Body of pancreas (tissue), 4 donors: Measurements from ENCODE around the gene PLPP3. TPM values are rescaled to one million over a fixed set of nuclear protein-coding genes. Genes with fewer than 3 reads are reported as not detected.

Source experiments
- ATAC-seq: fragments of 150-250 bp; one replicate; pipeline ENCODE4 v1.9.1; 2016
- DNase-seq, 4 donors: peaks; one replicate each; pipeline ENCODE4 v3.0.0-alpha.2; 2019
- H3K27ac ChIP-seq, 4 donors: fragments of 200-600 bp; sonication (generic); 1 replicate in 3 of 4; 2 replicates in 1 of 4; pipeline versions ENCODE4 v1.5.1 to v1.6.1; 2016 to 2019; ENCODE audit warnings: mild to moderate bottlenecking in 1 of 4, mixed read lengths in 1 of 4, moderate library complexity in 1 of 4
- H3K27me3 ChIP-seq, 2 donors: fragments of 200-600 bp; sonication (generic); one replicate each; pipeline ENCODE4 v1.6.0; 2016; ENCODE audit warnings: mild to moderate bottlenecking in 1 of 2
- H3K36me3 ChIP-seq, 2 donors: fragments of 200-600 bp; sonication (generic); replicated peaks in 1 of 2; 2 replicates each; pipeline ENCODE4 v1.5.1; 2016; ENCODE audit warnings: low read depth in 2 of 2; ENCODE audit not compliant: insufficient read depth in 1 of 2
- H3K4me1 ChIP-seq: fragments of 200-600 bp; sonication (generic); one replicate; pipeline ENCODE4 v1.6.0; 2016
- H3K4me3 ChIP-seq, 2 donors: fragments of 200-600 bp; sonication (generic); 1 replicate in 1 of 2; 2 replicates in 1 of 2; pipeline ENCODE4 v1.5.1; 2016 to 2019
- H3K9me3 ChIP-seq, 3 donors: fragments of 200-600 bp; sonication (generic); 1 replicate in 2 of 3; 2 replicates in 1 of 3; pipeline ENCODE4 v1.5.1; 2016
- CTCF ChIP-seq, 7 experiments: fragments of 450-650 bp in 4 of 7; fragments of 200-600 bp in 3 of 7; sonication (generic) in 3 of 7; IDR thresholded peaks; one replicate each; pipeline ENCODE4 v1.5.1; 2016 to 2019; ENCODE audit warnings: antibody characterized with exemption in 7 of 7
- POLR2A ChIP-seq, 3 donors: fragments of 450-650 bp; IDR thresholded peaks; one replicate each; pipeline ENCODE4 v1.6.1; 2016; ENCODE audit warnings: antibody characterized with exemption in 3 of 3, mild to moderate bottlenecking in 2 of 3
- WGBS, 2 donors: methylation state at CpG; one replicate each; pipeline ENCODE4 v1.1.5; 2017; 5-methylcytosine and 5-hydroxymethylcytosine counted together
- intact Hi-C: fragments of 100-400 bp; cut with DNase I; formaldehyde crosslinking; loops from one replicate; pipeline ENCODE4 v1.15.1; 2023
- total RNA-seq, 2 donors: library from RNA; depleted of rRNA; stranded (reverse); fragments of >200 nt; gene quantifications; one replicate each; pipeline ENCODE4 v1.1.0, GENCODE V29; 2016

The PLPP3 gene
- total RNA-seq, 2 donors from 2014 or later, result 35.8 to 52.7 TPM

DNA sequence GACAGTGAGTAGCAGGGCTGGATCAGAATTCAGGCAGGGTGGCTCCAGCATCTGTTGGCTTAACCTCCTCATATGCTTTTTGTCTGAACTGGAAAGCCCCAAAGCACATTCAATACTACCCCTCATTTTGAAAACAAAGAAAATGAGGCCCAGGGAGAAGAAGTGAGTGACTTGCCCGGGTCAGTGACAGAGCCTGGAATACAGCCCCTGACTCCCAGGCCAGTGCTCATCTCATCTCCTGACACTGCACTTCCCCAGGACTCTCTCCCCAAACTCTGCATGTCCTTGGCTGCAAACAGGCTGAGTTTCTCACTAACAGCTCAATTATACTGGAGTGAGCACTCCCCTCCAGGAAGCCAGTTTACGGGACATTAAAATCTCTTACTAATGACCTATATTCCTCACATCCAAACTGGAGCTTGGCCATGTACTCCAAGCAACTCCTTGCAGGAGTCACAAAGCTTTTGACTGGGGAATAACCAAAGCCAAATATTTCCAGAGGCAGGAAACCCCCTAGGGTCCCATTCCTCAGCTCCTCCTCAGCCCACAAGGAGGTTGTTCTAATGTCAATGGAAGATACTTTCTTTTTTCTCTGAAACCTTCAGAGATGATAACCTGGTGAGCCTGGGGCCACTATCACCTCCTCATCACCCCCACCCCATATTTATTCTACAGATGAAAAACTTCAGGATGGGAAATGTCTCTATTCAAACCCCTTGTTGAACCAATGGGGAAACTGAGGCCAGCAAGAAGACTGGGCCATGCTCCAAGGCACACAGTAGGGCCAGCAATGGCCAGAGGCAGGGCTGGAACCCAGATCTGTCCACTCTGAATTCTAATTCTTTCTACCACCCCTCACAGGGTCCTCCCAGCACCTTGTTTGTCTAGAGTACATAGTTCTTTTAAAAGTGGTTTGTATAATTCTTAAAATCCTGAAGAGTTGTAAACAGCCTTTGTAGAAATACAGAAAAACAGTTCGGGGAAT, 127.0 kb downstream of the PLPP3 start:
- H3K27ac ChIP-seq, result no peak overlapping the region
- no peaks in the 10 kb centered on the region for H3K9me3 ChIP-seq
- ATAC-seq, result no peak
- TF ChIP-seq POLR2A (IDR thresholded peaks at IDR 0.05) (no peak), CTCF (IDR thresholded peaks at IDR 0.05) (no peak)
- H3K27me3 ChIP-seq, result no peaks in the 10 kb centered on the region
- intact Hi-C loops, result no loop called here
- H3K36me3 ChIP-seq, result no peaks in the 10 kb centered on the region
- peak in 3 of 4 donors; percentile 21 to 53 (median 22) for DNase-seq
- H3K4me3 ChIP-seq, result no peak overlapping the region
- H3K4me1 ChIP-seq, result no peaks in the 10 kb centered on the region
- WGBS, 2 donors, result 63 to 73% methylated on average over 3 of the region's 3 CpGs

- Histone ChIP-seq H3K36me3 (no peaks in the 10 kb centered on the region), H3K27ac (no peak overlapping the region), H3K27me3 (no peaks in the 10 kb centered on the region), H3K4me3 (no peak overlapping the region), H3K4me1 (no peaks in the 10 kb centered on the region), H3K9me3 (no peaks in the 10 kb centered on the region)
- intact Hi-C loops, result no loop called here
- DNase-seq (no peak), ATAC-seq (no peak)
- 79 to 88% methylated on average over 5 of the region's 5 CpGs for WGBS, 2 donors
- TF ChIP-seq CTCF (IDR thresholded peaks at IDR 0.05) (no peak), POLR2A (IDR thresholded peaks at IDR 0.05) (no peak)
These were observed 127.9 kb downstream of the PLPP3 start for GRCh38 chr1:56451491-56451890.

GRCh38 chr1:56450004-56450666, 129.2 kb downstream of the PLPP3 start:
- DNase-seq (no peak), ATAC-seq (no peak)
- Histone ChIP-seq H3K36me3 (no peaks in the 10 kb centered on the region), H3K4me3 (no peak overlapping the region), H3K27ac (no peak overlapping the region), H3K27me3 (no peaks in the 10 kb centered on the region), H3K9me3 (no peaks in the 10 kb centered on the region), H3K4me1 (no peaks in the 10 kb centered on the region)
- 71 to 75% methylated on average over 4 of the region's 4 CpGs for WGBS, 2 donors
- intact Hi-C loops, result no loop called here
- TF ChIP-seq POLR2A (IDR thresholded peaks at IDR 0.05) (no peak), CTCF (IDR thresholded peaks at IDR 0.05) (no peak)

GRCh38 chr1:56448529-56449300, 130.6 kb downstream of the PLPP3 start:
- H3K27ac ChIP-seq, result no peak overlapping the region
- intact Hi-C loops, result no loop called here
- DNase-seq (peak in 2 of 4 donors; percentile 9 to 20), ATAC-seq (no peak)
- no peak overlapping the region for H3K4me3 ChIP-seq
- no peaks in the 10 kb centered on the region for H3K4me1 ChIP-seq
- H3K9me3 ChIP-seq, result no peaks in the 10 kb centered on the region
- 67 to 71% methylated on average over 12 of the region's 12 CpGs for WGBS, 2 donors
- no peaks in the 10 kb centered on the region for H3K36me3 ChIP-seq
- TF ChIP-seq POLR2A (IDR thresholded peaks at IDR 0.05) (no peak), CTCF (IDR thresholded peaks at IDR 0.05) (no peak)
- no peaks in the 10 kb centered on the region for H3K27me3 ChIP-seq
